Body of pancreas (tissue), 4 donors: ENCODE results near the gene CYFIP1.

ENCODE experiments used
- CTCF ChIP-seq, 7 experiments: fragments of 450-650 bp in 4 of 7; fragments of 200-600 bp in 3 of 7; sonication (generic) in 3 of 7; IDR thresholded peaks; one replicate each; pipeline ENCODE4 v1.5.1; 2016 to 2019; ENCODE audit warnings: antibody characterized with exemption in 7 of 7
- POLR2A ChIP-seq, 3 donors: fragments of 450-650 bp; IDR thresholded peaks; one replicate each; pipeline ENCODE4 v1.6.1; 2016; ENCODE audit warnings: antibody characterized with exemption in 3 of 3, mild to moderate bottlenecking in 2 of 3

- no peak for TF ChIP-seq CTCF (IDR thresholded peaks at IDR 0.05)
- TF ChIP-seq POLR2A (IDR thresholded peaks at IDR 0.05), result no peak
These were observed 134.8 kb downstream of the CYFIP1 start for GRCh38 chr15:22845289-22845900.
